ENCODE measurements around the gene C5orf15.

C5orf15 gene

GRCh38 chr5:133998807-133999206, 30.4 kb upstream of the C5orf15 start:
- no peak for ATAC-seq
- TF ChIP-seq CSRNP3 (CRISPR knock-in tag; IDR thresholded peaks at IDR 0.05) (no peak), TCF4 (CRISPR knock-in tag; IDR thresholded peaks at IDR 0.05; ENCODE audit: borderline replicate concordance) (no peak), ESRRG (CRISPR knock-in tag; IDR thresholded peaks at IDR 0.05) (no peak), ARNTL (CRISPR knock-in tag; IDR thresholded peaks at IDR 0.05; ENCODE audit: borderline replicate concordance, low read depth) (no peak), ISL1 (CRISPR knock-in tag; IDR thresholded peaks at IDR 0.05) (no peak), CREB5 (CRISPR knock-in tag; IDR thresholded peaks at IDR 0.05; ENCODE audit: low read depth) (no peak), ZFP30 (CRISPR knock-in tag; IDR thresholded peaks at IDR 0.05) (no peak), SNAI2 (CRISPR knock-in tag; IDR thresholded peaks at IDR 0.05) (no peak), RARB (CRISPR knock-in tag; IDR thresholded peaks at IDR 0.05) (no peak), ZFP3 (CRISPR knock-in tag; IDR thresholded peaks at IDR 0.05) (no peak), BACH2 (CRISPR knock-in tag; IDR thresholded peaks at IDR 0.05; ENCODE audit: borderline replicate concordance) (no peak)

- ATAC-seq = no peak
- TF ChIP-seq ISL1 (CRISPR knock-in tag; IDR thresholded peaks at IDR 0.05) (no peak), ZFP30 (CRISPR knock-in tag; IDR thresholded peaks at IDR 0.05) (no peak), TOX (CRISPR knock-in tag; IDR thresholded peaks at IDR 0.05; ENCODE audit: borderline replicate concordance) (no peak), ARNTL (CRISPR knock-in tag; IDR thresholded peaks at IDR 0.05; ENCODE audit: borderline replicate concordance, low read depth) (no peak), BACH2 (CRISPR knock-in tag; IDR thresholded peaks at IDR 0.05; ENCODE audit: borderline replicate concordance) (no peak), RARB (CRISPR knock-in tag; IDR thresholded peaks at IDR 0.05) (no peak), OSR1 (CRISPR knock-in tag; IDR thresholded peaks at IDR 0.05) (no peak), CSRNP3 (CRISPR knock-in tag; IDR thresholded peaks at IDR 0.05) (no peak), GLIS3 (CRISPR knock-in tag; IDR thresholded peaks at IDR 0.05) (no peak), PATZ1 (CRISPR knock-in tag; IDR thresholded peaks at IDR 0.05; ENCODE audit: borderline replicate concordance) (no peak), CREB5 (CRISPR knock-in tag; IDR thresholded peaks at IDR 0.05; ENCODE audit: low read depth) (no peak), TSHZ2 (CRISPR knock-in tag; IDR thresholded peaks at IDR 0.05) (no peak), ZNF70 (CRISPR knock-in tag; IDR thresholded peaks at IDR 0.05) (no peak), CSDC2 (CRISPR knock-in tag; IDR thresholded peaks at IDR 0.05) (no peak), TCF4 (CRISPR knock-in tag; IDR thresholded peaks at IDR 0.05; ENCODE audit: borderline replicate concordance) (no peak), SNAI2 (CRISPR knock-in tag; IDR thresholded peaks at IDR 0.05) (no peak), ZC3H10 (CRISPR knock-in tag; IDR thresholded peaks at IDR 0.05) (no peak), PPARA (CRISPR knock-in tag; IDR thresholded peaks at IDR 0.05; ENCODE audit: borderline replicate concordance) (no peak)
Observed at GRCh38 chr5:133998042-133998441, 29.6 kb upstream of the C5orf15 start.
